H1 (cell line): ENCODE results near the gene GRID2. TPM values are rescaled to one million over a fixed set of nuclear protein-coding genes. Genes with fewer than 3 reads are reported as not detected.

ENCODE experiments used
- CTCF ChIA-PET: fragments of 300-600 bp; sonication (Branson Sonifier 250); formaldehyde crosslinking; loops from one replicate; lab custom pipeline; 2021; ENCODE audit not compliant: partially characterized antibody; lab: Charles Lee
- POLR2A ChIA-PET: fragments of 300-600 bp; sonication (Branson Sonifier 250); formaldehyde crosslinking; loops from one replicate; lab custom pipeline; 2021; ENCODE audit warnings: inconsistent platforms; ENCODE audit not compliant: partially characterized antibody; lab: Charles Lee
- DNase-seq, 2 experiments: peaks; one replicate each; pipeline versions ENCODE4 v3.0.0 to v3.0.0-alpha.2; 2010 to 2022; ENCODE audit warnings: low spot score in 2 of 2, low read depth in 1 of 2, mixed read lengths in 1 of 2
- FAIRE-seq: peaks from 2 replicates; lab custom pipeline; 2011; peaks lifted over from hg19 to GRCh38; lab: Jason Lieb, UNC
- H2AFZ ChIP-seq: 2 replicates; pipeline ENCODE4 v1.8.1; 2012; ENCODE audit warnings: low read length, inconsistent platforms
- H2AK5ac ChIP-seq: 2 replicates; pipeline ENCODE4 v1.6.1; 2013; ENCODE audit warnings: low read depth, low read length
- H2BK120ac ChIP-seq: replicated peaks from 2 replicates; pipeline ENCODE3; 2013; ENCODE audit warnings: low read depth, low read length, inconsistent platforms
- H2BK12ac ChIP-seq: 2 replicates; pipeline ENCODE4 v1.6.1; 2013; ENCODE audit warnings: low read depth, low read length
- H2BK15ac ChIP-seq: 2 replicates; pipeline ENCODE4 v1.6.1; 2013; ENCODE audit warnings: low read length
- H2BK20ac ChIP-seq: 2 replicates; pipeline ENCODE4 v1.6.1; 2013; ENCODE audit warnings: low read length
- H2BK5ac ChIP-seq: 2 replicates; pipeline ENCODE4 v1.6.1; 2013; ENCODE audit warnings: low read depth, low read length
- H3K14ac ChIP-seq: 2 replicates; pipeline ENCODE4 v1.6.1; 2013; ENCODE audit warnings: inconsistent platforms; ENCODE audit not compliant: insufficient read length
- H3K18ac ChIP-seq: 2 replicates; pipeline ENCODE4 v1.6.1; 2013; ENCODE audit warnings: low read length; ENCODE audit errors: extremely low read depth
- H3K23ac ChIP-seq: 2 replicates; pipeline ENCODE4 v1.6.1; 2013; ENCODE audit warnings: inconsistent platforms; ENCODE audit not compliant: insufficient read length
- H3K23me2 ChIP-seq: 2 replicates; pipeline ENCODE4 v1.6.1; 2013; ENCODE audit warnings: low read depth, low read length
- H3K27ac ChIP-seq: 2 replicates; pipeline ENCODE4 v1.6.1; 2011; ENCODE audit warnings: low read depth, low read length, inconsistent platforms
- H3K27me3 ChIP-seq, 4 experiments: replicated peaks in 1 of 4; 1 replicate in 1 of 4; 2 replicates in 3 of 4; pipeline versions ENCODE4 v1.6.1 to v1.8.1; 2011 to 2013; ENCODE audit warnings: low read length in 3 of 4, mild to moderate bottlenecking in 3 of 4, inconsistent platforms in 2 of 4, mixed read lengths in 2 of 4, moderate library complexity in 1 of 4; ENCODE audit not compliant: control insufficient read depth in 3 of 4, insufficient read depth in 3 of 4; ENCODE audit errors: extremely low read depth in 1 of 4
- H3K36me3 ChIP-seq, 4 experiments: 2 replicates each; pipeline versions ENCODE4 v1.6.1 to v1.8.1; 2011 to 2013; ENCODE audit warnings: mild to moderate bottlenecking in 4 of 4, low read length in 3 of 4, moderate library complexity in 2 of 4, control low read depth in 1 of 4, inconsistent platforms in 1 of 4; ENCODE audit not compliant: insufficient read depth in 4 of 4, control insufficient read depth in 2 of 4
- H3K4ac ChIP-seq: replicated peaks from 2 replicates; pipeline ENCODE3; 2013; ENCODE audit warnings: low read length, low read depth, mixed read lengths, inconsistent platforms; ENCODE audit not compliant: insufficient read length
- H3K4me1 ChIP-seq, 4 experiments: replicated peaks in 1 of 4; 1 replicate in 1 of 4; 2 replicates in 3 of 4; pipeline versions ENCODE4 v1.6.1 to v1.8.1; 2011 to 2013; ENCODE audit warnings: low read length in 3 of 4, inconsistent platforms in 2 of 4, mixed read lengths in 1 of 4; ENCODE audit not compliant: insufficient read depth in 4 of 4, control insufficient read depth in 3 of 4
- H3K4me2 ChIP-seq, 2 experiments: 2 replicates each; pipeline versions ENCODE4 v1.6.1 to v1.8.1; 2011 to 2013; ENCODE audit warnings: low read depth in 2 of 2, low read length in 2 of 2, control low read depth in 1 of 2, inconsistent platforms in 1 of 2, mild to moderate bottlenecking in 1 of 2; ENCODE audit not compliant: insufficient read depth in 1 of 2
- H3K4me3 ChIP-seq, 4 experiments: fragments of 200-600, 300-600 bp in 1 of 4; sonication (generic), shearing (Covaris generic), sonication (Bioruptor Twin) in 1 of 4; 2 replicates each; pipeline versions ENCODE4 v1.5.1 to v1.8.1; 2011 to 2016; ENCODE audit warnings: low read length in 4 of 4, low read depth in 3 of 4, control low read depth in 2 of 4, inconsistent platforms in 2 of 4, mild to moderate bottlenecking in 2 of 4, mixed read lengths in 1 of 4, moderate library complexity in 1 of 4; ENCODE audit not compliant: insufficient read depth in 2 of 4; ENCODE audit errors: extremely low read depth in 1 of 4
- H3K56ac ChIP-seq: replicated peaks from 2 replicates; pipeline ENCODE3; 2013; ENCODE audit warnings: low read depth, mild to moderate bottlenecking, mixed read lengths, low read length, inconsistent platforms; ENCODE audit not compliant: insufficient read length
- H3K79me1 ChIP-seq: 2 replicates; pipeline ENCODE4 v1.6.1; 2013; ENCODE audit warnings: low read depth, low read length, control low read depth
- H3K79me2 ChIP-seq, 2 experiments: 2 replicates each; pipeline versions ENCODE4 v1.6.1 to v1.8.1; 2012 to 2013; ENCODE audit warnings: low read length in 2 of 2, mild to moderate bottlenecking in 2 of 2, inconsistent platforms in 1 of 2; ENCODE audit not compliant: insufficient read depth in 2 of 2, control insufficient read depth in 1 of 2
- H3K9ac ChIP-seq, 4 experiments: replicated peaks in 1 of 4; 1 replicate in 1 of 4; 2 replicates in 3 of 4; pipeline versions ENCODE4 v1.6.1 to v1.8.1; 2011 to 2013; ENCODE audit warnings: low read depth in 3 of 4, low read length in 3 of 4, control low read depth in 2 of 4, mild to moderate bottlenecking in 2 of 4, moderate library complexity in 2 of 4, inconsistent platforms in 1 of 4; ENCODE audit errors: extremely low read depth in 1 of 4
- H3K9me3 ChIP-seq, 2 experiments: 2 replicates each; pipeline versions ENCODE4 v1.6.1 to v1.8.1; 2012 to 2013; ENCODE audit warnings: mild to moderate bottlenecking in 2 of 2, moderate library complexity in 2 of 2, control low read depth in 1 of 2, inconsistent platforms in 1 of 2, low read depth in 1 of 2, low read length in 1 of 2, mixed read lengths in 1 of 2; ENCODE audit not compliant: insufficient read depth in 2 of 2
- H4K20me1 ChIP-seq, 2 experiments: replicated peaks in 1 of 2; 2 replicates each; pipeline versions ENCODE3 to v1.8.1; 2011 to 2013; ENCODE audit warnings: inconsistent platforms in 2 of 2, low read length in 2 of 2, mild to moderate bottlenecking in 1 of 2; ENCODE audit not compliant: insufficient read depth in 2 of 2, control insufficient read depth in 1 of 2
- H4K5ac ChIP-seq: 2 replicates; pipeline ENCODE4 v1.6.1; 2013; ENCODE audit warnings: low read length, low read depth, mixed read lengths, inconsistent platforms; ENCODE audit not compliant: insufficient read length
- H4K8ac ChIP-seq: 2 replicates; pipeline ENCODE4 v1.8.0; 2013; ENCODE audit warnings: mild to moderate bottlenecking, moderate library complexity, low read length, inconsistent platforms; ENCODE audit not compliant: insufficient read depth; ENCODE audit errors: extremely low read depth
- H4K91ac ChIP-seq: replicated peaks from 2 replicates; pipeline ENCODE3; 2013; ENCODE audit warnings: low read length, mixed read lengths, inconsistent platforms; ENCODE audit not compliant: insufficient read length
- EP300 ChIP-seq, 2 experiments: IDR thresholded peaks; 1 replicate in 1 of 2; 2 replicates in 1 of 2; pipeline ENCODE4 v1.6.1; 2011 to 2012; ENCODE audit warnings: low read depth in 2 of 2, low read length in 2 of 2, mild to moderate bottlenecking in 2 of 2, borderline replicate concordance in 1 of 2, inconsistent platforms in 1 of 2, moderate library complexity in 1 of 2
- FOSL1 ChIP-seq: IDR thresholded peaks from 2 replicates; pipeline ENCODE4 v1.6.1; 2011; ENCODE audit warnings: mild to moderate bottlenecking, low read depth, low read length, moderate library complexity; ENCODE audit not compliant: insufficient read depth
- HDAC2 ChIP-seq, 2 experiments: fragments of 300-600 bp in 1 of 2; sonication (generic) in 1 of 2; IDR thresholded peaks; 2 replicates each; pipeline ENCODE4 v1.6.1; 2011 to 2012; ENCODE audit warnings: low read depth in 2 of 2, low read length in 2 of 2, mild to moderate bottlenecking in 2 of 2, moderate library complexity in 2 of 2, borderline replicate concordance in 1 of 2, inconsistent platforms in 1 of 2
- MAFK ChIP-seq: IDR thresholded peaks from 2 replicates; pipeline ENCODE4 v1.6.1; 2012; ENCODE audit warnings: low read depth, mild to moderate bottlenecking, improper control_type of control experiment, low read length
- NANOG ChIP-seq: IDR thresholded peaks from 2 replicates; pipeline ENCODE4 v1.6.1; 2011; ENCODE audit warnings: low read length, low read depth, mild to moderate bottlenecking, inconsistent platforms; ENCODE audit not compliant: insufficient read depth, poor library complexity, severe bottlenecking
- POLR2A ChIP-seq, 2 experiments: IDR thresholded peaks; 1 replicate in 1 of 2; 2 replicates in 1 of 2; pipeline ENCODE4 v1.6.1; 2011; ENCODE audit warnings: low read depth in 2 of 2, low read length in 2 of 2, mild to moderate bottlenecking in 2 of 2; ENCODE audit errors: control extremely low read depth in 1 of 2
- POU5F1 ChIP-seq: IDR thresholded peaks from 2 replicates; pipeline ENCODE4 v1.6.1; 2011; ENCODE audit warnings: low read depth, mild to moderate bottlenecking, low read length, moderate library complexity
- RAD21 ChIP-seq, 2 experiments: IDR thresholded peaks in 1 of 2; conservative IDR thresholded peaks in 1 of 2; 2 replicates each; pipeline ENCODE4 v1.6.1; 2011; ENCODE audit warnings: low read depth in 2 of 2, low read length in 2 of 2, improper control_type of control experiment in 1 of 2, inconsistent platforms in 1 of 2, mild to moderate bottlenecking in 1 of 2, moderate library complexity in 1 of 2
- RBBP5 ChIP-seq: IDR thresholded peaks from 2 replicates; pipeline ENCODE4 v1.7.1; 2012; ENCODE audit warnings: low read depth, mild to moderate bottlenecking, inconsistent platforms, low read length, moderate library complexity, borderline replicate concordance
- RXRA ChIP-seq: IDR thresholded peaks from 2 replicates; pipeline ENCODE4 v1.6.1; 2011; ENCODE audit warnings: low read depth, mild to moderate bottlenecking, low read length, moderate library complexity; ENCODE audit not compliant: insufficient read depth
- SP2 ChIP-seq: IDR thresholded peaks from 2 replicates; pipeline ENCODE4 v1.6.1; 2012; ENCODE audit warnings: mild to moderate bottlenecking, low read length, inconsistent platforms
- TCF12 ChIP-seq: IDR thresholded peaks from 2 replicates; pipeline ENCODE4 v1.6.1; 2011; ENCODE audit warnings: low read depth, mild to moderate bottlenecking, low read length
- YY1 ChIP-seq: IDR thresholded peaks from 2 replicates; pipeline ENCODE4 v1.6.1; 2011; ENCODE audit warnings: low read depth, mild to moderate bottlenecking, low read length
- ZNF274 ChIP-seq: IDR thresholded peaks from 2 replicates; pipeline ENCODE4 v1.7.0; 2012; ENCODE audit warnings: low read length, borderline replicate concordance; ENCODE audit errors: extremely low read depth
- WGBS, 2 experiments: shearing (Covaris generic) in 1 of 2; methylation state at CpG; one replicate each; pipeline versions ENCODE4 v1.1.6 to v1.1.7; 2013 to 2015; ENCODE audit warnings: low lambda C conversion rate in 2 of 2, mixed read lengths in 2 of 2, inconsistent platforms in 1 of 2, low coverage in 1 of 2, missing lambda C conversion rate in 1 of 2; ENCODE audit not compliant: insufficient replicate concordance in 2 of 2, insufficient coverage in 1 of 2, insufficient read length in 1 of 2; ENCODE audit errors: extremely low coverage in 1 of 2, missing lambda C conversion rate in 1 of 2; 5-methylcytosine and 5-hydroxymethylcytosine counted together
- polyA plus RNA-seq, 7 experiments: library from polyadenylated mRNA; depleted of rRNA in 3 of 7; stranded (reverse) in 5 of 7; unstranded in 2 of 7; fragments of >200 nt in 5 of 7; fragments of 200-250 nt in 2 of 7; gene quantifications; 1 replicate in 5 of 7; 2 replicates in 1 of 7; 4 replicates in 1 of 7; pipeline versions ENCODE4 v1.2.1 to v1.2.3, GENCODE V29; 2011 to 2013; ENCODE audit warnings: missing spikeins in 2 of 7, mixed read lengths in 2 of 7
- total RNA-seq: library from RNA; stranded (reverse); fragmentation: NEBNext Ultra II Directional; extraction: Animal tissue kit (Norgen Biotek cat#: 25700); gene quantifications from 2 replicates; pipeline ENCODE4 v1.2.1, GENCODE V29; 2021

GRID2 gene
- total and polyA plus RNA-seq, 2 of the 8 experiments (the other 6 are each of a cell fraction or from before 2014, with no cell fraction given) = 31.1 to 81.9 TPM

- peaks cover 0 to 10% (median 2%) of the 10 kb centered on the region in 4 experiments; a peak in 3 of 8 replicates for H3K36me3 ChIP-seq
- no peaks in the 10 kb centered on the region for H3K9me3 ChIP-seq
- H2BK15ac ChIP-seq = no peak overlapping the region
- no peaks in the 10 kb centered on the region for H3K79me2 ChIP-seq
- no peaks in the 10 kb centered on the region for H3K23me2 ChIP-seq
- DNase-seq (no peak), FAIRE-seq (no peak)
- no peak overlapping the region for H2BK12ac ChIP-seq
- H2AK5ac ChIP-seq = no peak overlapping the region
- no peak overlapping the region for H3K23ac ChIP-seq
- no peaks in the 10 kb centered on the region for H3K4me1 ChIP-seq
- no peak overlapping the region for H2BK5ac ChIP-seq
- no peak overlapping the region for H3K4me3 ChIP-seq
- H3K27me3 ChIP-seq = no peaks in the 10 kb centered on the region
- H3K79me1 ChIP-seq = no peaks in the 10 kb centered on the region
- no peak overlapping the region for H3K4ac ChIP-seq
- H2BK20ac ChIP-seq = no peak overlapping the region
- H2AFZ ChIP-seq = no peak overlapping the region
- no peak overlapping the region for H3K14ac ChIP-seq
- WGBS, 2 experiments = 93% methylated on average over 2 of the region's 2 CpGs; no CpG with 5 or more reads in 1 of the 2 experiments
- POLR2A ChIA-PET = no interaction called here
- no peak overlapping the region for H2BK120ac ChIP-seq
- H4K20me1 ChIP-seq = no peaks in the 10 kb centered on the region
- H3K4me2 ChIP-seq = no peak overlapping the region
- H4K91ac ChIP-seq = no peak overlapping the region
- H3K9ac ChIP-seq = peak overlapping the region in 1 of 4 experiments; percentile 49; a peak in 1 of 7 replicates
- CTCF ChIA-PET = no interaction called here
- no peak overlapping the region for H4K8ac ChIP-seq
- no peak overlapping the region for H3K56ac ChIP-seq
- no peak overlapping the region for H3K27ac ChIP-seq
- H4K5ac ChIP-seq = no peak overlapping the region
- no peak overlapping the region for H3K18ac ChIP-seq
- no peak for TF ChIP-seq SP2
- no peak for TF ChIP-seq MAFK
- TF ChIP-seq EP300 (IDR thresholded peaks at IDR 0.05; ENCODE audit: borderline replicate concordance in 1 of 2, low read depth in 2 of 2, low read length in 2 of 2) = no peak
- TF ChIP-seq POU5F1 = no peak
- no peak for TF ChIP-seq POLR2A (IDR thresholded peaks at IDR 0.05; ENCODE audit: control extremely low read depth in 1 of 2, low read depth in 2 of 2, low read length in 2 of 2)
- TF ChIP-seq HDAC2 (IDR thresholded peaks at IDR 0.05; ENCODE audit: borderline replicate concordance in 1 of 2, low read depth in 2 of 2, low read length in 2 of 2) = no peak
- TF ChIP-seq YY1 = no peak
- TF ChIP-seq RBBP5 = no peak
- no peak for TF ChIP-seq RXRA
- no peak for TF ChIP-seq TCF12
- TF ChIP-seq NANOG = no peak
- no peak for TF ChIP-seq ZNF274
- TF ChIP-seq FOSL1 = no peak
- no peak for TF ChIP-seq RAD21 (IDR thresholded peaks at IDR 0.05 in 1 of 2, conservative IDR thresholded peaks at IDR 0.05 in 1 of 2; ENCODE audit: low read depth in 2 of 2, low read length in 2 of 2)
Measured at GRCh38 chr4:93217431-93217830, 913.7 kb downstream of the GRID2 start.
